ENCODE measurements around the gene CCL25. TPM values are rescaled to one million over a fixed set of nuclear protein-coding genes. Genes with fewer than 3 reads are reported as not detected.
A peak's percentile ranks its signal among the peaks of the same experiment; 100 is the strongest.

CCL25 gene
- total and polyA plus RNA-seq, 9 donors = 0.18 to 45.5 (median 0.36) TPM; not detected in 4

DNA sequence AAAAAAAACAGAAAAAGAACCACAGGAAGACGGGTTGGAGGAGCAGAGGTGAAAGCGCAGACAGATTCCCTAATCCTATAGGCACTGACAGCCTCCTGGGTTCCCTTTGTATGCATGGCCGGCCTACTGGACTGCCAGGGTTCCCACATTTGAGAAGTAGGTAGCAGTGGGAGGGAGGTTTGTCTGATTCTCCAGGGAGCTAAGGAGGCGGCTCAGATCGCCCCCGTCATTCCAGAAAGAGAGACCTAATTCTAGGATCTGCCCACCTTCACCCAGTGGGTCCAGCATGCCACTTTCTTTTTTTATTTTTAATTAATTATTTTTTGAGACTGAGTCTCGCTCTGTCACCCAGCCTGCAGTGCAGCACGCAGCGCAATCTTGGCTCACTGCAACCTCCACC is 9.7 kb upstream of the CCL25 start:
- WGBS (ENCODE audit: insufficient coverage) = 85% methylated on average over 4 of the region's 9 CpGs
- H3K27me3 ChIP-seq (ENCODE audit: control insufficient read depth, insufficient read depth, low read length) = peaks cover 2% of the 10 kb centered on the region
- H3K4me1 ChIP-seq (ENCODE audit: control insufficient read depth, insufficient read depth, low read length) = peaks cover 12% of the 10 kb centered on the region
- H3K4me3 ChIP-seq (ENCODE audit: low read length) = no peak overlapping the region
- no peak overlapping the region for H3K27ac ChIP-seq (ENCODE audit: low read length)
- no peak for DNase-seq
- H3K9me3 ChIP-seq (replicated peaks; ENCODE audit: control insufficient read depth, low read depth, low read length) = no peaks in the 10 kb centered on the region
- no peaks in the 10 kb centered on the region for H3K36me3 ChIP-seq (ENCODE audit: control insufficient read depth, insufficient read depth, low read length)

GRCh38 chr19:8044018-8044417 is 8.5 kb upstream of the CCL25 start:
- Histone ChIP-seq H3K4me3 (ENCODE audit: low read length) (no peak overlapping the region), H3K4me1 (ENCODE audit: control insufficient read depth, insufficient read depth, low read length) (peaks cover 7% of the 10 kb centered on the region), H3K27me3 (ENCODE audit: control insufficient read depth, insufficient read depth, low read length) (peaks cover 2% of the 10 kb centered on the region), H3K27ac (ENCODE audit: low read length) (no peak overlapping the region), H3K36me3 (ENCODE audit: control insufficient read depth, insufficient read depth, low read length) (no peaks in the 10 kb centered on the region), H3K9me3 (replicated peaks; ENCODE audit: control insufficient read depth, low read depth, low read length) (no peaks in the 10 kb centered on the region)
- DNase-seq = no peak
- WGBS (ENCODE audit: insufficient coverage) = 80% methylated on average over 10 of the region's 10 CpGs

GRCh38 chr19:8045872-8046568 is 6.5 kb upstream of the CCL25 start:
- Histone ChIP-seq H3K36me3 (ENCODE audit: control insufficient read depth, insufficient read depth, low read length) (no peaks in the 10 kb centered on the region), H3K27ac (ENCODE audit: low read length) (no peak overlapping the region), H3K27me3 (ENCODE audit: control insufficient read depth, insufficient read depth, low read length) (peaks cover 8% of the 10 kb centered on the region), H3K4me1 (ENCODE audit: control insufficient read depth, insufficient read depth, low read length) (peaks cover 19% of the 10 kb centered on the region), H3K9me3 (replicated peaks; ENCODE audit: control insufficient read depth, low read depth, low read length) (no peaks in the 10 kb centered on the region), H3K4me3 (ENCODE audit: low read length) (no peak overlapping the region)
- 10% methylated on average over 2 of the region's 10 CpGs for WGBS (ENCODE audit: insufficient coverage)
- DNase-seq = no peak

DNA sequence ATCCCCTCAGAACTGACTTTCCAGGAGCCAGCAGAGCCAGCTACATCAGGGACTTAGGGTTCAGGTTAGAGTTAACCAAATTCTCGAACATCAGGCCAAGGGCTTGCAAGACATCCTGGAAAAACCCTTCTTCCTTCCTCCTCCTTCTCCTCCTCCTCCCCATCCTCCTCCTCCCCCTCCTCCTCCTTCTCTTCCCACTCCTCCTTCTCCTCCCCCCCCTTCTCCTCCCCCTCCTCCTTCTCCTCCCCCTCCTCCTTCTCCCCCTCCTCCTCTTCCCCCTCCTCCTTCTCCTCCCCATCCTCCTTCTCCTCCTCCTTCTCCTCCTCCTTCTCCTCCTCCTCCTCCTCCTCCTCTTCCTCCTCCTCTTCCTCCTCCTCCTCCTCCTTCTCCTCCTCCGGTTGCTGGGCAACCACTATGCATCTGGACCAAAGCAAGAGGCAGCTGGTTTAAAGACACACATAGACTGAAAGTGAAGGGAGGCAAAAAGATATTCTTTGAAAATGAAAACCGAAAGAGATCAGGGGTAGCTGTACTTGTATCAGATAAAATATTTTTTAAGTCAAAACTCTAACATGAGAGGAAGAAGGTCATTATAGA is 5.9 kb upstream of the CCL25 start:
- H3K4me1 ChIP-seq (ENCODE audit: control insufficient read depth, insufficient read depth, low read length) = peaks cover 16% of the 10 kb centered on the region
- DNase-seq = no peak
- no peak overlapping the region for H3K27ac ChIP-seq (ENCODE audit: low read length)
- no peaks in the 10 kb centered on the region for H3K36me3 ChIP-seq (ENCODE audit: control insufficient read depth, insufficient read depth, low read length)
- H3K27me3 ChIP-seq (ENCODE audit: control insufficient read depth, insufficient read depth, low read length) = peaks cover 8% of the 10 kb centered on the region
- H3K4me3 ChIP-seq (ENCODE audit: low read length) = no peak overlapping the region
- no peaks in the 10 kb centered on the region for H3K9me3 ChIP-seq (replicated peaks; ENCODE audit: control insufficient read depth, low read depth, low read length)
- 63% methylated on average over 1 of the region's 3 CpGs for WGBS (ENCODE audit: insufficient coverage)

DNA sequence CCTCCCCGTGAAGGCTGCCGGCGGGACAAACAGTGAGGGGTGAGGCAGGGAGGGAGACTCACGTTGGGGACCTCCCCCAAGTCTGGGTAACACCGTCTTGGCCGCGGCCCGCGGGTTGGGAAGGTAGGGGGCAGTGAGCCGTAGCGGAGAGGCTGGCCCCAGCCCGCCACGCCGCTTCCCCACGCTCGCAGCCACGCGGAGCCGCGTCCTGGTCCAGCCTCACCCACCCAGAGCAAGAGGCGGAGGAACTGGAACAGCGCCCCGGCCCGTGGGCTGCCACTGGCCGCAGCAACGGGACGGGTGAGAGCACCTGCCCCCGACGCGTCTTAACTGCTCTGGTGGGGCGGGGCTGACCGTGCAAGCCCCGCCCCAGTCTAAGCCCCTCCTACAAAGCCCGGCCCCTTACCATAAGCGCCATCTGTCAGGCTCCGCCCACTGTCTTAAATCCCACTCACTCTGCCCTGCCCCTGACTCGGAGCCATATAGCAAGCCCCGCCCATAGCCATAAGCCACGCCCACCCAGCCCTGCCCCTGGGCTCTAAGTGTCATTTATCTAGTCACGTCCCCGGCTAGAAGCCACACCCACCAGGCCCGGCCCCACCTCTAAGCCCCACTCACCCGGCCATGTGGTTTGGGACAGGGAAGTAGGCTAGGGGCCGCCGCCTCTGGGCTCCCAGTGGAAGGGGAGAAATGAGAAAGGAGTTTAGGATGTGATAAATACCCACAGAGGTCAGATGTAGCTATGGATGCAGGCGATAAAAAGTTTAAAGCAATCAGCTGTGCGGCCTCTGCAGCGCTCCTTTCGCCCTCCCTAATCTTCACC is 2.1 kb upstream of the CCL25 start:
- H3K27me3 ChIP-seq (ENCODE audit: control insufficient read depth, insufficient read depth, low read length) = peaks cover 6% of the 10 kb centered on the region
- peak overlapping the region; percentile 31 for H3K27ac ChIP-seq (ENCODE audit: low read length)
- DNase-seq = peak; percentile 92
- H3K36me3 ChIP-seq (ENCODE audit: control insufficient read depth, insufficient read depth, low read length) = no peaks in the 10 kb centered on the region
- H3K4me1 ChIP-seq (ENCODE audit: control insufficient read depth, insufficient read depth, low read length) = peaks cover 19% of the 10 kb centered on the region
- H3K9me3 ChIP-seq (replicated peaks; ENCODE audit: control insufficient read depth, low read depth, low read length) = no peaks in the 10 kb centered on the region
- H3K4me3 ChIP-seq (ENCODE audit: low read length) = peak overlapping the region; percentile 37
- 6% methylated on average over 39 of the region's 49 CpGs for WGBS (ENCODE audit: insufficient coverage)

- no peak overlapping the region for H3K4me3 ChIP-seq (ENCODE audit: low read length)
- H3K9me3 ChIP-seq (replicated peaks; ENCODE audit: control insufficient read depth, low read depth, low read length) = no peaks in the 10 kb centered on the region
- H3K27me3 ChIP-seq (ENCODE audit: control insufficient read depth, insufficient read depth, low read length) = peaks cover 6% of the 10 kb centered on the region
- no peak overlapping the region for H3K27ac ChIP-seq (ENCODE audit: low read length)
- DNase-seq = no peak
- peaks cover 14% of the 10 kb centered on the region for H3K4me1 ChIP-seq (ENCODE audit: control insufficient read depth, insufficient read depth, low read length)
- no peaks in the 10 kb centered on the region for H3K36me3 ChIP-seq (ENCODE audit: control insufficient read depth, insufficient read depth, low read length)
- WGBS (ENCODE audit: insufficient coverage) = 39% methylated on average over 7 of the region's 9 CpGs
Measured at GRCh38 chr19:8054169-8054568, 1.6 kb downstream of the CCL25 start.

- no peaks in the 10 kb centered on the region for H3K9me3 ChIP-seq (replicated peaks; ENCODE audit: control insufficient read depth, low read depth, low read length)
- no peaks in the 10 kb centered on the region for H3K36me3 ChIP-seq (ENCODE audit: control insufficient read depth, insufficient read depth, low read length)
Measured at GRCh38 chr19:8056533-8056932, 4.0 kb downstream of the CCL25 start.

GRCh38 chr19:8057545-8058270 is 5.1 kb downstream of the CCL25 start:
- Histone ChIP-seq H3K36me3 (ENCODE audit: control insufficient read depth, insufficient read depth, low read length) (no peaks in the 10 kb centered on the region), H3K27me3 (ENCODE audit: control insufficient read depth, insufficient read depth, low read length) (no peaks in the 10 kb centered on the region), H3K9me3 (replicated peaks; ENCODE audit: control insufficient read depth, low read depth, low read length) (no peaks in the 10 kb centered on the region), H3K27ac (ENCODE audit: low read length) (no peak overlapping the region), H3K4me3 (ENCODE audit: low read length) (no peak overlapping the region), H3K4me1 (ENCODE audit: control insufficient read depth, insufficient read depth, low read length) (no peaks in the 10 kb centered on the region)
- no peak for DNase-seq
- WGBS (ENCODE audit: insufficient coverage) = 94% methylated on average over 5 of the region's 7 CpGs

More at GRCh38 chr19:8056533-8056932, 4.0 kb downstream of the CCL25 start:
- Histone ChIP-seq H3K4me1 (ENCODE audit: control insufficient read depth, insufficient read depth, low read length) (peaks cover 2% of the 10 kb centered on the region), H3K27me3 (ENCODE audit: control insufficient read depth, insufficient read depth, low read length) (no peaks in the 10 kb centered on the region), H3K4me3 (ENCODE audit: low read length) (no peak overlapping the region), H3K27ac (ENCODE audit: low read length) (no peak overlapping the region)
- WGBS (ENCODE audit: insufficient coverage) = 83% methylated on average over 4 of the region's 4 CpGs
- DNase-seq = no peak

DNA sequence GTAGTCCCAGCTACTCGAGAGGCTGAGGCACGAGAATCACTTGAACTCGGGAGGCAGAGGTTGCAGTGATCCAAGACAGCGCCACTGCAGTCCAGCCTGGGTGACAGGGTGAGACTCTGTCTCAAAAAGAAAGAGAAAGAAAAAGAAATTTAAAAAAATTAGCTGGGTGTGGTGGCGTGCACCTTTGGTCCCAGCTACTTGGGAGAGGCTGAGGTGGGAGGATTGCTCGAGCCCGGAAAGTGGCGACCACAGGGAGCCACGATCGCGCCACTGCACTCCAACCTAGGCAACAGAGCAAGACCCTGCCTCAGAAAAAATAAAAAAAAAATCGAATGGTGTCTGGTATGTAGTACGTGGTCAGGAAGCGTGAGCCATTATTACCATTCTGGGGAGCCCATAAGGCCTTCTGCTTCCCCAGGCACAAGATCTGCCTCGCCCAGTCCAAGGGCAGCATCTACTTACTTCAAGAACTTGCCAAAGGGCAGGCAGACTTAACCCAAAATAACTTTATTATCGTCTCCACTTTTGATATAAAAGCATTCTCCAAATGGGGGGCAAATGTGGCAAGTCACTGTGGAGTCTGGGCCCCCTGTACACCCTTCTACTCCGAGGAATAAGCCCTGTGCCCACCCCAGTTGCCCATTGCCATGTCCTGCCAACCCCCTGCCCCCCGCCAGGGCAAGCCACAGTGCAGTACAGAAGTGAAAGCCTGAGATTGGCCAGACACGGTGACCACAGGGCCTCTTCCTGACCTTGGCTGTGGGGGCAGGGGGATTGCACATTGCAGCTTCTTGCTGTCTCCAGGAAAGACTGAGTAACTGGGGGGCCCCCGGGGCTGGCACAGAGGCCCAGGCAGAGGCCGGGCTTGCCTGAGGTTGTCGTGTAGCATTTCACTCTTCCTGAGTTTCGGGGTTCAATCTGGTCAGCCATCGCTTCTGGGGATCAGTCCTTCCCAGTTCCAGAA is 12.6 kb downstream of the CCL25 start:
- H3K9me3 ChIP-seq (replicated peaks; ENCODE audit: control insufficient read depth, low read depth, low read length) = peaks cover 12% of the 10 kb centered on the region
- H3K4me3 ChIP-seq (ENCODE audit: low read length) = no peak overlapping the region
- H3K27me3 ChIP-seq (ENCODE audit: control insufficient read depth, insufficient read depth, low read length) = no peaks in the 10 kb centered on the region
- no peaks in the 10 kb centered on the region for H3K36me3 ChIP-seq (ENCODE audit: control insufficient read depth, insufficient read depth, low read length)
- no peak overlapping the region for H3K27ac ChIP-seq (ENCODE audit: low read length)
- no peak for DNase-seq
- H3K4me1 ChIP-seq (ENCODE audit: control insufficient read depth, insufficient read depth, low read length) = no peaks in the 10 kb centered on the region
- 86% methylated on average over 17 of the region's 24 CpGs for WGBS (ENCODE audit: insufficient coverage)

All from muscle of leg (tissue), 11 donors.